ENCODE results near the gene SP7. TPM values are rescaled to one million over a fixed set of nuclear protein-coding genes. Genes with fewer than 3 reads are reported as not detected.
"Not testable (repeated sequence)": the region's sequence is repeated elsewhere in the genome, so short reads cannot be mapped to it uniquely, and the experiment has no call there.

SP7 gene
- total RNA-seq, 2 donors from 2014 or later, result not detected

GRCh38 chr12:53378724-53379388 is 42.7 kb upstream of the SP7 start:
- DNase-seq, result no peak
- peaks cover 32% of the 10 kb centered on the region for H3K4me1 Mint-ChIP-seq
- Histone ChIP-seq H3K4me3 (ENCODE audit: low read length) (peak overlapping the region; percentile 85), H3K4me1 (ENCODE audit: control insufficient read depth, insufficient read depth, low read length) (peaks cover 14% of the 10 kb centered on the region), H3K9me3 (ENCODE audit: control insufficient read depth, low read length) (no peaks in the 10 kb centered on the region), H3K27me3 (ENCODE audit: control insufficient read depth, insufficient read depth, low read length, poor library complexity, severe bottlenecking) (no peaks in the 10 kb centered on the region), H3K27ac (ENCODE audit: low read depth, low read length) (peak overlapping the region; percentile 75), H3K9ac (ENCODE audit: extremely low read depth, low read length, poor library complexity, severe bottlenecking) (peak overlapping the region; percentile 76), H3K36me3 (ENCODE audit: control insufficient read depth, insufficient read depth, low read length) (peaks cover 23% of the 10 kb centered on the region)
- no peaks in the 10 kb centered on the region for H3K9me3 Mint-ChIP-seq
- H3K27ac Mint-ChIP-seq, result no peak overlapping the region
- no peaks in the 10 kb centered on the region for H3K27me3 Mint-ChIP-seq (ENCODE audit: insufficient read depth)
- no peak for TF ChIP-seq CTCF (conservative IDR thresholded peaks at IDR 0.05)
- peaks cover 21% of the 10 kb centered on the region for H3K36me3 Mint-ChIP-seq (ENCODE audit: low read depth)
- no peak overlapping the region for H3K4me3 Mint-ChIP-seq
- WGBS, 2 experiments (ENCODE audit: insufficient coverage in 1 of 2, insufficient read length in 1 of 2), result 28 to 37% methylated on average over 21 to 23 of the region's 23 CpGs

GRCh38 chr12:53378222-53378621 is 42.1 kb upstream of the SP7 start:
- Histone ChIP-seq H3K4me1 (ENCODE audit: control insufficient read depth, insufficient read depth, low read length) (peaks cover 14% of the 10 kb centered on the region), H3K4me3 (ENCODE audit: low read length) (no peak overlapping the region), H3K36me3 (ENCODE audit: control insufficient read depth, insufficient read depth, low read length) (peaks cover 18% of the 10 kb centered on the region), H3K9ac (ENCODE audit: extremely low read depth, low read length, poor library complexity, severe bottlenecking) (peak overlapping the region; percentile 76), H3K27ac (ENCODE audit: low read depth, low read length) (no peak overlapping the region), H3K9me3 (ENCODE audit: control insufficient read depth, low read length) (no peaks in the 10 kb centered on the region), H3K27me3 (ENCODE audit: control insufficient read depth, insufficient read depth, low read length, poor library complexity, severe bottlenecking) (no peaks in the 10 kb centered on the region)
- Mint-ChIP-seq H3K4me3 (no peak overlapping the region), H3K9me3 (no peaks in the 10 kb centered on the region), H3K27ac (peak overlapping the region; percentile 70), H3K27me3 (ENCODE audit: insufficient read depth) (no peaks in the 10 kb centered on the region), H3K36me3 (ENCODE audit: low read depth) (peaks cover 15% of the 10 kb centered on the region), H3K4me1 (peaks cover 27% of the 10 kb centered on the region)
- no peak for DNase-seq
- 87 to 97% methylated on average over 9 to 12 of the region's 12 CpGs for WGBS, 2 experiments (ENCODE audit: insufficient coverage in 1 of 2, insufficient read length in 1 of 2)
- no peak for TF ChIP-seq CTCF (conservative IDR thresholded peaks at IDR 0.05)

GRCh38 chr12:53376747-53377146 is 40.6 kb upstream of the SP7 start:
- 91% methylated on average over 1 of the region's 2 CpGs; no CpG with 5 or more reads in 1 of the 2 experiments for WGBS, 2 experiments (ENCODE audit: insufficient coverage in 1 of 2, insufficient read length in 1 of 2)

GRCh38 chr12:53374277-53374676 is 38.1 kb upstream of the SP7 start:
- H3K4me1 ChIP-seq (ENCODE audit: control insufficient read depth, insufficient read depth, low read length); H3K4me3 ChIP-seq (ENCODE audit: low read length); H3K36me3 Mint-ChIP-seq (ENCODE audit: low read depth); H3K27ac Mint-ChIP-seq; H3K27me3 ChIP-seq (ENCODE audit: control insufficient read depth, insufficient read depth, low read length, poor library complexity, severe bottlenecking); H3K9me3 ChIP-seq (ENCODE audit: control insufficient read depth, low read length); H3K27me3 Mint-ChIP-seq (ENCODE audit: insufficient read depth); DNase-seq; H3K36me3 ChIP-seq (ENCODE audit: control insufficient read depth, insufficient read depth, low read length); H3K9ac ChIP-seq (ENCODE audit: extremely low read depth, low read length, poor library complexity, severe bottlenecking); H3K9me3 Mint-ChIP-seq; H3K27ac ChIP-seq (ENCODE audit: low read depth, low read length); H3K4me3 Mint-ChIP-seq: not testable (repeated sequence)
- peaks cover 19% of the 10 kb centered on the region for H3K4me1 Mint-ChIP-seq
- 84 to 87% methylated on average over 11 to 14 of the region's 14 CpGs for WGBS, 2 experiments (ENCODE audit: insufficient coverage in 1 of 2, insufficient read length in 1 of 2)

More at GRCh38 chr12:53376747-53377146, 40.6 kb upstream of the SP7 start:
- peaks cover 18% of the 10 kb centered on the region for H3K4me1 Mint-ChIP-seq
- H3K4me3 ChIP-seq (ENCODE audit: low read length), result no peak overlapping the region
- no peak overlapping the region for H3K4me3 Mint-ChIP-seq
- H3K36me3 ChIP-seq (ENCODE audit: control insufficient read depth, insufficient read depth, low read length), result peaks cover 4% of the 10 kb centered on the region
- H3K36me3 Mint-ChIP-seq (ENCODE audit: low read depth), result peaks cover 2% of the 10 kb centered on the region
- no peaks in the 10 kb centered on the region for H3K9me3 ChIP-seq (ENCODE audit: control insufficient read depth, low read length)
- no peak overlapping the region for H3K27ac ChIP-seq (ENCODE audit: low read depth, low read length)
- H3K27me3 Mint-ChIP-seq (ENCODE audit: insufficient read depth), result no peaks in the 10 kb centered on the region
- no peaks in the 10 kb centered on the region for H3K9me3 Mint-ChIP-seq
- no peak overlapping the region for H3K9ac ChIP-seq (ENCODE audit: extremely low read depth, low read length, poor library complexity, severe bottlenecking)
- H3K27ac Mint-ChIP-seq, result no peak overlapping the region
- no peak for DNase-seq
- TF ChIP-seq CTCF (conservative IDR thresholded peaks at IDR 0.05), result no peak
- peaks cover 8% of the 10 kb centered on the region for H3K4me1 ChIP-seq (ENCODE audit: control insufficient read depth, insufficient read depth, low read length)
- no peaks in the 10 kb centered on the region for H3K27me3 ChIP-seq (ENCODE audit: control insufficient read depth, insufficient read depth, low read length, poor library complexity, severe bottlenecking)

- not testable (repeated sequence) for H3K36me3 ChIP-seq (ENCODE audit: control insufficient read depth, insufficient read depth, low read length); H3K4me3 ChIP-seq (ENCODE audit: low read length); H3K9me3 ChIP-seq (ENCODE audit: control insufficient read depth, low read length); H3K27ac ChIP-seq (ENCODE audit: low read depth, low read length); H3K9ac ChIP-seq (ENCODE audit: extremely low read depth, low read length, poor library complexity, severe bottlenecking); H3K36me3 Mint-ChIP-seq (ENCODE audit: low read depth); H3K4me3 Mint-ChIP-seq; H3K27me3 Mint-ChIP-seq (ENCODE audit: insufficient read depth); H3K27me3 ChIP-seq (ENCODE audit: control insufficient read depth, insufficient read depth, low read length, poor library complexity, severe bottlenecking); H3K9me3 Mint-ChIP-seq; DNase-seq; H3K27ac Mint-ChIP-seq; H3K4me1 ChIP-seq (ENCODE audit: control insufficient read depth, insufficient read depth, low read length)
- WGBS, 2 experiments (ENCODE audit: insufficient coverage in 1 of 2, insufficient read length in 1 of 2), result 88 to 100% methylated on average over 3 to 6 of the region's 6 CpGs
- peaks cover 15% of the 10 kb centered on the region for H3K4me1 Mint-ChIP-seq
These were observed 37.5 kb upstream of the SP7 start for GRCh38 chr12:53373554-53374133.
